ENCODE measurements around the gene CTNND2.

CTNND2 gene

GRCh38 chr5:11050596-11051304 lies 853.5 kb downstream of the CTNND2 start (continued):
- TF ChIP-seq ZNF140 (tag by site-specific recombination; IDR thresholded peaks at IDR 0.05) (no peak), ZNF37A (tag by site-specific recombination; IDR thresholded peaks at IDR 0.05) (no peak), PATZ1 (tag by site-specific recombination; IDR thresholded peaks at IDR 0.05) (no peak), ZNF645 (tag by site-specific recombination; IDR thresholded peaks at IDR 0.05) (no peak), MZF1 (tag by site-specific recombination; IDR thresholded peaks at IDR 0.05; ENCODE audit: borderline replicate concordance) (no peak), ZNF138 (tag by site-specific recombination; IDR thresholded peaks at IDR 0.05; ENCODE audit: borderline replicate concordance) (no peak), ZNF404 (tag by site-specific recombination; IDR thresholded peaks at IDR 0.05) (no peak), ZBTB26 (tag by site-specific recombination; optimal IDR thresholded peaks at IDR 0.05) (no peak), ZNF24 (tag by site-specific recombination; IDR thresholded peaks at IDR 0.05) (no peak)

- POLR2A ChIA-PET, result no interaction called here
These were observed 855.5 kb downstream of the CTNND2 start for GRCh38 chr5:11048760-11049159.

More at GRCh38 chr5:11048760-11049159, 855.5 kb downstream of the CTNND2 start:
- Histone ChIP-seq H3K4me1 (ENCODE audit: control insufficient read depth, insufficient read depth, low read length) (no peaks in the 10 kb centered on the region), H3K36me3 (ENCODE audit: control insufficient read depth in 2 of 2, insufficient read depth in 1 of 2, low read length in 2 of 2) (no peaks in the 10 kb centered on the region), H3K27ac (ENCODE audit: extremely low read depth, low read depth, low read length) (no peak overlapping the region), H3K9me3 (ENCODE audit: control insufficient read depth, insufficient read depth, low read depth, low read length) (no peaks in the 10 kb centered on the region), H3K4me3 (ENCODE audit: low read depth, low read length) (no peak overlapping the region)
- CTCF ChIA-PET, result interaction anchor here (0.6 to 0.9 kb wide), 5 partner anchors 13 to 237 kb away, joined by 3 to 4 read pairs (median 3); no protein-coding TSS in a partner anchor
- TF ChIP-seq SCRT1 (tag by site-specific recombination; IDR thresholded peaks at IDR 0.05; ENCODE audit: borderline replicate concordance) (no peak), GLI4 (tag by site-specific recombination; IDR thresholded peaks at IDR 0.05) (no peak), ZNF544 (tag by site-specific recombination; IDR thresholded peaks at IDR 0.05) (no peak), ZNF677 (tag by site-specific recombination; IDR thresholded peaks at IDR 0.05) (no peak), ZNF366 (tag by site-specific recombination; conservative IDR thresholded peaks at IDR 0.05) (no peak), ZNF146 (tag by site-specific recombination; IDR thresholded peaks at IDR 0.05) (no peak), ZNF658 (tag by site-specific recombination; IDR thresholded peaks at IDR 0.05) (no peak), ZNF558 (tag by site-specific recombination; IDR thresholded peaks at IDR 0.05) (no peak), ZNF555 (tag by site-specific recombination; conservative IDR thresholded peaks at IDR 0.05) (no peak), HOXD13 (CRISPR knock-in tag; IDR thresholded peaks at IDR 0.05; ENCODE audit: borderline replicate concordance) (no peak), ZBTB11 (tag by site-specific recombination; conservative IDR thresholded peaks at IDR 0.05; ENCODE audit: low read depth) (no peak), CTCF (tag by site-specific recombination; IDR thresholded peaks at IDR 0.05) (no peak), BCL11B (tag by site-specific recombination; IDR thresholded peaks at IDR 0.05; ENCODE audit: low read depth) (no peak), ZNF433 (tag by site-specific recombination; IDR thresholded peaks at IDR 0.05; ENCODE audit: low read depth) (no peak)
